CD14-positive monocyte (primary cell): ENCODE results near the gene KLK3. TPM values are rescaled to one million over a fixed set of nuclear protein-coding genes. Genes with fewer than 3 reads are reported as not detected.

Source experiments
- DNase-seq, 3 donors: peaks; one replicate each; pipeline ENCODE4 v3.0.0-alpha.2; 2011 to 2022
- H2AFZ ChIP-seq: 2 replicates; pipeline ENCODE4 v1.6.0; 2012; ENCODE audit warnings: mild to moderate bottlenecking, low read depth, low read length, inconsistent platforms; ENCODE audit not compliant: insufficient read depth, poor library complexity, severe bottlenecking
- H3K27ac ChIP-seq, 2 donors: 1 replicate in 1 of 2; 2 replicates in 1 of 2; pipeline ENCODE4 v1.5.1; 2012 to 2013; ENCODE audit warnings: low read length in 2 of 2, control low read depth in 1 of 2, inconsistent platforms in 1 of 2, low read depth in 1 of 2, mild to moderate bottlenecking in 1 of 2
- H3K27me3 ChIP-seq, 2 donors: one replicate each; pipeline versions ENCODE4 v1.6.0 to v1.6.1; 2011 to 2013; ENCODE audit warnings: low read length in 2 of 2; ENCODE audit not compliant: control insufficient read depth in 2 of 2, insufficient read depth in 2 of 2
- H3K36me3 ChIP-seq, 2 donors: replicated peaks in 1 of 2; 1 replicate in 1 of 2; 2 replicates in 1 of 2; pipeline versions ENCODE4 v1.5.1 to v1.6.1; 2012 to 2013; ENCODE audit warnings: low read length in 2 of 2, control low read depth in 1 of 2, inconsistent platforms in 1 of 2, mild to moderate bottlenecking in 1 of 2; ENCODE audit not compliant: insufficient read depth in 2 of 2, control insufficient read depth in 1 of 2
- H3K4me1 ChIP-seq, 2 donors: 1 replicate in 1 of 2; 2 replicates in 1 of 2; pipeline versions ENCODE4 v1.5.1 to v1.6.1; 2012 to 2013; ENCODE audit warnings: low read length in 2 of 2, control low read depth in 1 of 2, inconsistent platforms in 1 of 2, mild to moderate bottlenecking in 1 of 2, moderate library complexity in 1 of 2; ENCODE audit not compliant: insufficient read depth in 2 of 2, control insufficient read depth in 1 of 2
- H3K4me2 ChIP-seq: replicated peaks from 2 replicates; pipeline ENCODE3; 2012; ENCODE audit warnings: low read length, moderate library complexity, mild to moderate bottlenecking; ENCODE audit not compliant: poor library complexity, severe bottlenecking; ENCODE audit errors: extremely low read depth
- H3K4me3 ChIP-seq, 3 experiments: fragments of 200-600 bp in 1 of 3; sonication (generic) in 1 of 3; replicated peaks in 1 of 3; 1 replicate in 2 of 3; 2 replicates in 1 of 3; pipeline ENCODE4 v1.5.1; 2011 to 2013; ENCODE audit warnings: low read length in 3 of 3, mild to moderate bottlenecking in 3 of 3, control low read depth in 2 of 3, low read depth in 2 of 3, inconsistent platforms in 1 of 3, moderate library complexity in 1 of 3
- H3K79me2 ChIP-seq: 2 replicates; pipeline ENCODE4 v1.6.0; 2012; ENCODE audit warnings: mild to moderate bottlenecking, control low read depth, inconsistent platforms, low read length, moderate library complexity; ENCODE audit not compliant: insufficient read depth
- H3K9ac ChIP-seq: 2 replicates; pipeline ENCODE4 v1.6.0; 2017; ENCODE audit warnings: low read length, mild to moderate bottlenecking; ENCODE audit not compliant: insufficient read depth, poor library complexity, severe bottlenecking
- H3K9me3 ChIP-seq, 2 donors: replicated peaks in 1 of 2; 1 replicate in 1 of 2; 2 replicates in 1 of 2; pipeline versions ENCODE4 v1.5.1 to v1.6.1; 2012 to 2013; ENCODE audit warnings: low read length in 2 of 2, control low read depth in 1 of 2; ENCODE audit not compliant: control insufficient read depth in 1 of 2, insufficient read depth in 1 of 2
- H4K20me1 ChIP-seq: 2 replicates; pipeline ENCODE4 v1.6.0; 2012; ENCODE audit warnings: mild to moderate bottlenecking, low read length, control low read depth, moderate library complexity; ENCODE audit not compliant: insufficient read depth
- H3K27ac Mint-ChIP-seq, 7 donors: one replicate each; pipeline ENCODE4 v1.8.0; 2020; ENCODE audit warnings: mild to moderate bottlenecking in 7 of 7, mixed read lengths in 7 of 7, moderate library complexity in 6 of 7, inconsistent platforms in 2 of 7
- H3K27me3 Mint-ChIP-seq, 3 donors: one replicate each; pipeline ENCODE4 v1.8.0; 2021 to 2022; ENCODE audit warnings: low read depth in 3 of 3, mild to moderate bottlenecking in 3 of 3, mixed read lengths in 3 of 3, moderate library complexity in 3 of 3, inconsistent platforms in 1 of 3
- H3K36me3 Mint-ChIP-seq, 2 donors: one replicate each; pipeline ENCODE4 v1.8.0; 2020; ENCODE audit warnings: mixed read lengths in 2 of 2, inconsistent platforms in 1 of 2, mild to moderate bottlenecking in 1 of 2
- H3K4me1 Mint-ChIP-seq: one replicate; pipeline ENCODE4 v1.8.0; 2020; ENCODE audit warnings: mild to moderate bottlenecking, mixed read lengths
- H3K4me3 Mint-ChIP-seq, 2 donors: one replicate each; pipeline ENCODE4 v1.8.0; 2020; ENCODE audit warnings: mild to moderate bottlenecking in 2 of 2, mixed read lengths in 2 of 2, moderate library complexity in 1 of 2
- H3K9me3 Mint-ChIP-seq, 7 donors: one replicate each; pipeline ENCODE4 v1.8.0; 2020 to 2022; ENCODE audit warnings: mixed read lengths in 7 of 7, mild to moderate bottlenecking in 6 of 7, moderate library complexity in 6 of 7, inconsistent platforms in 2 of 7
- WGBS: methylation state at CpG from one replicate; pipeline ENCODE4 v1.1.5; 2013; ENCODE audit warnings: missing lambda C conversion rate; ENCODE audit not compliant: insufficient coverage; 5-methylcytosine and 5-hydroxymethylcytosine counted together
- intact Hi-C, 2 donors: fragments of 100-400 bp; cut with micrococcal nuclease; formaldehyde crosslinking; loops; one replicate each; pipeline versions ENCODE4 v1.15.0 to v1.15.1; 2023
- polyA plus RNA-seq, 3 donors: library from polyadenylated mRNA; depleted of rRNA in 1 of 3; unstranded in 2 of 3; stranded (reverse) in 1 of 3; fragments of 300-500 nt in 2 of 3; fragments of >200 nt in 1 of 3; fragmentation: Illumina TruSeq in 2 of 3; gene quantifications; 1 replicate in 2 of 3; 2 replicates in 1 of 3; pipeline ENCODE4 v1.2.3, GENCODE V29; 2012 to 2021
- TF ChIP-seq, protein P1 (sequence below): fragments of 200-600 bp; IDR thresholded peaks from one replicate; pipeline ENCODE4 v1.8.0; 2022; ENCODE audit warnings: antibody characterized with exemption, mild to moderate bottlenecking

The KLK3 gene
- polyA plus RNA-seq, 3 donors, result not detected

GRCh38 chr19:50827476-50827875 lies 27.2 kb upstream of the KLK3 start:
- Histone ChIP-seq H3K27me3 (no peaks in the 10 kb centered on the region), H3K4me1 (no peaks in the 10 kb centered on the region), H3K4me3 (no peak overlapping the region), H3K36me3 (no peaks in the 10 kb centered on the region), H3K79me2 (no peaks in the 10 kb centered on the region), H3K4me2 (no peak overlapping the region), H3K9ac (no peak overlapping the region), H3K9me3 (no peaks in the 10 kb centered on the region), H2AFZ (no peak overlapping the region), H3K27ac (no peak overlapping the region), H4K20me1 (no peaks in the 10 kb centered on the region)
- Mint-ChIP-seq H3K4me3 (no peak overlapping the region), H3K9me3 (peaks cover 0 to 6% (median 1%) of the 10 kb centered on the region in 7 donors), H3K4me1 (no peaks in the 10 kb centered on the region), H3K27me3 (peaks cover 19 to 30% (median 30%) of the 10 kb centered on the region in 3 donors), H3K36me3 (no peaks in the 10 kb centered on the region), H3K27ac (peak overlapping the region in 1 of 7 donors; percentile 21)
- TF ChIP-seq, protein P1, sequence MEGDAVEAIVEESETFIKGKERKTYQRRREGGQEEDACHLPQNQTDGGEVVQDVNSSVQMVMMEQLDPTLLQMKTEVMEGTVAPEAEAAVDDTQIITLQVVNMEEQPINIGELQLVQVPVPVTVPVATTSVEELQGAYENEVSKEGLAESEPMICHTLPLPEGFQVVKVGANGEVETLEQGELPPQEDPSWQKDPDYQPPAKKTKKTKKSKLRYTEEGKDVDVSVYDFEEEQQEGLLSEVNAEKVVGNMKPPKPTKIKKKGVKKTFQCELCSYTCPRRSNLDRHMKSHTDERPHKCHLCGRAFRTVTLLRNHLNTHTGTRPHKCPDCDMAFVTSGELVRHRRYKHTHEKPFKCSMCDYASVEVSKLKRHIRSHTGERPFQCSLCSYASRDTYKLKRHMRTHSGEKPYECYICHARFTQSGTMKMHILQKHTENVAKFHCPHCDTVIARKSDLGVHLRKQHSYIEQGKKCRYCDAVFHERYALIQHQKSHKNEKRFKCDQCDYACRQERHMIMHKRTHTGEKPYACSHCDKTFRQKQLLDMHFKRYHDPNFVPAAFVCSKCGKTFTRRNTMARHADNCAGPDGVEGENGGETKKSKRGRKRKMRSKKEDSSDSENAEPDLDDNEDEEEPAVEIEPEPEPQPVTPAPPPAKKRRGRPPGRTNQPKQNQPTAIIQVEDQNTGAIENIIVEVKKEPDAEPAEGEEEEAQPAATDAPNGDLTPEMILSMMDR, result no peak
- DNase-seq, result no peak
- WGBS, result 96% methylated on average over 5 of the region's 14 CpGs
- intact Hi-C loops, result no loop called here

- intact Hi-C loops, result no loop called here
- H3K4me1 ChIP-seq, result no peaks in the 10 kb centered on the region
- no peaks in the 10 kb centered on the region for H3K79me2 ChIP-seq
- no peak for DNase-seq
- H4K20me1 ChIP-seq, result no peaks in the 10 kb centered on the region
- no peaks in the 10 kb centered on the region for H3K36me3 ChIP-seq
- H3K4me1 Mint-ChIP-seq, result no peaks in the 10 kb centered on the region
- H3K4me3 Mint-ChIP-seq, result no peak overlapping the region
- H3K36me3 Mint-ChIP-seq, result no peaks in the 10 kb centered on the region
- no peak overlapping the region for H2AFZ ChIP-seq
- no peak overlapping the region for H3K9ac ChIP-seq
- TF ChIP-seq, protein P1, result no peak
- H3K27me3 Mint-ChIP-seq, result peaks cover 22 to 43% (median 29%) of the 10 kb centered on the region in 3 donors
- peaks cover 0 to 7% (median 2%) of the 10 kb centered on the region in 7 donors for H3K9me3 Mint-ChIP-seq
- no peaks in the 10 kb centered on the region for H3K9me3 ChIP-seq
- H3K27me3 ChIP-seq, result peaks cover 2 to 10% of the 10 kb centered on the region in 2 donors
- no peak overlapping the region for H3K4me2 ChIP-seq
- H3K4me3 ChIP-seq, result no peak overlapping the region
- H3K27ac ChIP-seq, result no peak overlapping the region
- WGBS, result 72% methylated on average over 3 of the region's 5 CpGs
- H3K27ac Mint-ChIP-seq, result no peak overlapping the region
Observed at GRCh38 chr19:50829801-50830200, 24.9 kb upstream of the KLK3 start.
